ENCODE measurements around the gene LSM11.

LSM11 gene

DNA sequence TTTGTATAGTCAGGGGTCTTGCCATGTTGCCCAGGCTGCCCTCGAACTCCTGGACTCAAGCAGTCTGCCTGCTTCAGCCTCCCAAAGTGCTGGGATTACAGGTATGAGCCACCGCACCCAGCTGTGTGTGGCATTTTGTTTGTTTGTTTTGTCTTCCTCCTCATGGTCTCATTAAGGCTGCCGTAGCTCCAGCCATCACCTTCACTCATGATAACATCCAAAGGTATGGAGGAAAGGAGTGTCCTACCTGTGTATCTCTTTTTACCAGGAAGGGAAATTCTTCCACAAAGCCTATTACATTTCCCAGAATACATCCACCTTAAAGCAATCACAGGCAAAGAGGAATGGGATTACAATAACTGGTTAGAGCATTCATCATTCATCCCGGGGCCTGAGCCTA is 27.2 kb downstream of the LSM11 start:
- DNase-seq (ENCODE audit: low read depth in 2 of 2) = no peak
- TF ChIP-seq, protein P1, sequence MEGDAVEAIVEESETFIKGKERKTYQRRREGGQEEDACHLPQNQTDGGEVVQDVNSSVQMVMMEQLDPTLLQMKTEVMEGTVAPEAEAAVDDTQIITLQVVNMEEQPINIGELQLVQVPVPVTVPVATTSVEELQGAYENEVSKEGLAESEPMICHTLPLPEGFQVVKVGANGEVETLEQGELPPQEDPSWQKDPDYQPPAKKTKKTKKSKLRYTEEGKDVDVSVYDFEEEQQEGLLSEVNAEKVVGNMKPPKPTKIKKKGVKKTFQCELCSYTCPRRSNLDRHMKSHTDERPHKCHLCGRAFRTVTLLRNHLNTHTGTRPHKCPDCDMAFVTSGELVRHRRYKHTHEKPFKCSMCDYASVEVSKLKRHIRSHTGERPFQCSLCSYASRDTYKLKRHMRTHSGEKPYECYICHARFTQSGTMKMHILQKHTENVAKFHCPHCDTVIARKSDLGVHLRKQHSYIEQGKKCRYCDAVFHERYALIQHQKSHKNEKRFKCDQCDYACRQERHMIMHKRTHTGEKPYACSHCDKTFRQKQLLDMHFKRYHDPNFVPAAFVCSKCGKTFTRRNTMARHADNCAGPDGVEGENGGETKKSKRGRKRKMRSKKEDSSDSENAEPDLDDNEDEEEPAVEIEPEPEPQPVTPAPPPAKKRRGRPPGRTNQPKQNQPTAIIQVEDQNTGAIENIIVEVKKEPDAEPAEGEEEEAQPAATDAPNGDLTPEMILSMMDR (IDR thresholded peaks at IDR 0.05; ENCODE audit: low read depth, low read length) = no peak
- H3K4me3 ChIP-seq (replicated peaks in 1 of 2; ENCODE audit: low read depth in 2 of 2, low read length in 2 of 2) = no peak overlapping the region

DNA sequence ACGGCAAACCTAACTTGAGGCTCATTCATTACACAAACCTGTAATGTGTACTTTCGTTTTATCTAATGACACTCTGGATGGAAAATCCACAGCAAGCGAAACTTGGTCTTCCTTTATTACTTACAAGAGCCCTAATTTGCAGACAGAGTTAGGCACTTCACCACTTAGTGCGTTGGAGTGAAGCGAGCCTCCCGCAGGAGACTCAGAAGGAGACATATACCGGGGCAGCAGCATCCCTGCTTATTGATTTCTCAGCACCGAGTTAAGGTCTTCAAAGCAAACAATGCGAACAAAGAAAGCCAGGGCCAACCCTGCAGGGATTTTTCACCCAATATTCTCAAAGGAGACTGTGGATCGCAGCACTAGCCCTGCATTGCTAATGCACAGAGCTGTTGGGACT is 28.6 kb downstream of the LSM11 start:
- no peak for DNase-seq (ENCODE audit: low read depth in 2 of 2)
- TF ChIP-seq, protein P1 (IDR thresholded peaks at IDR 0.05; ENCODE audit: low read depth, low read length) = no peak
- H3K4me3 ChIP-seq (replicated peaks in 1 of 2; ENCODE audit: low read depth in 2 of 2, low read length in 2 of 2) = no peak overlapping the region

DNA sequence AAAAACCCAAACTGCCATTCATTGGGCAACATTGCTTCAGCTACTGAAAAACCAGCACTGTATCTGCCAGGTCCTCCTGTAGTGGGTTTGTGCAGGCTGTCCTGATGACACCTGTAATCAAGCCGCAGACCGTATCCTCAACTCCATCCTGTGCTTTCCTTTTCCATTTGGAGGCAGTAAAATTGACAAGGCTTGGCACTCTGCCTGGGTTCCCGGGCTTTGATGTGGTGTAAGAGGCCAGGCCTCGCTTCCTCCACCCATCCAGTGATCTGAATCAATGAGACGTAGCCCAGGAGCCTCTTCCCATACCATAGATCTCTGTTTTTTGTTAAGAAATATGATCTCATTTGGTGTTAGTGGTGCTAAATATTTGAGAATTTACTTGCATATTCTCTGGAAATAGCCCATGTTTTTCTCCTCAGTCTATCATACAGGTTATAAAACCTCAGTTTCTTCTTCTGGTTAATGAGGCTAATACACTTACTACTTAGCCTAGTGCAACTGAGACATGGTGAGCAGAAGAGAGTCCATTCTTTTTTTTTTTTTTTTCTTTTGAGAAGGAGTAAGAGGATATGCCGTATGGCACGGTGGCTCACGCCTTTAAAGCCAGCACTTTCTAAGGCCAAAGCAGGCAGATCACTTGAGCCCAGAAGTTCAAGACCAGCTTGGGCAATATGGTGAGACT is 34.8 kb downstream of the LSM11 start:
- H3K4me3 ChIP-seq (replicated peaks in 1 of 2; ENCODE audit: low read depth in 2 of 2, low read length in 2 of 2) = no peak overlapping the region
- TF ChIP-seq, protein P1 (IDR thresholded peaks at IDR 0.05; ENCODE audit: low read depth, low read length) = no peak
- peak in 1 of 2 donors; percentile 33 for DNase-seq (ENCODE audit: low read depth in 2 of 2)

DNA sequence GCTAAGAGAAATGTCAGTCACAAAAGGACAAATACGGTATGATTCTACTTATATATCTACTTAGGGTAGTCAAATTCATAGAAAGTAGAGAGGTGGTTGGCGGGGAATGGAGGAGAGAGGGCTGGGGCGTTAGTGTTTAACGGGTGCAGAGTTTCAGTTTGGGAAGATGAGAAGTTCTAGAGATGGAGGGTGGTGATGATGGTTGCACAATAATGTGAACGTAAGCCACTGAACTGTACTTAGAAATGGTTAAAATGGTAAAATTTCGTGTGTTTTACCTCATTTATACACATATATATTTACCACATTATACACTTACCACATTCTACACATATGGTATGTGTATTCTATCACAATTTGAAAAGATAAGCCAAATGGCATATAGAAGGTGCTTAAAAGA is 35.7 kb downstream of the LSM11 start:
- TF ChIP-seq, protein P1 (IDR thresholded peaks at IDR 0.05; ENCODE audit: low read depth, low read length) = no peak
- no peak overlapping the region for H3K4me3 ChIP-seq (replicated peaks in 1 of 2; ENCODE audit: low read depth in 2 of 2, low read length in 2 of 2)
- no peak for DNase-seq (ENCODE audit: low read depth in 2 of 2)

DNA sequence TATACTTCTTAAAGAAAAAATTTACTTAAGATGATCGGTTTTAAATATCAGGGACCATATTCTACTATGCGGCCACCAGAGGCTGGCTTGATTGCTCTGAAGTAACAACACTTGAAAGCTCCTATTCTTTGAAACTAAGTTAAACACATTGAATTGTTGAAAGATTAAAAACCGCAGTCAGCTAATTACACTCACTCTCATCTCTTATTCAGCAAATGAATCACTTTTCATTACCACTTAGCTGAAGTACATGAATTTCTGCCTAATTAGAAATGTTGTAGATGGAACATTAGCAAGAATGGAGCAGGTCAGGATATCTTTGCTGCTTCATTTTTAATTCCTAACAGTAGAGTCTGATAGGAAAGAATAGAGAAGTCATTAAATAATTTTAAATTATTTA is 42.3 kb downstream of the LSM11 start:
- TF ChIP-seq, protein P1 (IDR thresholded peaks at IDR 0.05; ENCODE audit: low read depth, low read length) = no peak
- DNase-seq (ENCODE audit: low read depth in 2 of 2) = no peak
- no peak overlapping the region for H3K4me3 ChIP-seq (replicated peaks in 1 of 2; ENCODE audit: low read depth in 2 of 2, low read length in 2 of 2)

DNA sequence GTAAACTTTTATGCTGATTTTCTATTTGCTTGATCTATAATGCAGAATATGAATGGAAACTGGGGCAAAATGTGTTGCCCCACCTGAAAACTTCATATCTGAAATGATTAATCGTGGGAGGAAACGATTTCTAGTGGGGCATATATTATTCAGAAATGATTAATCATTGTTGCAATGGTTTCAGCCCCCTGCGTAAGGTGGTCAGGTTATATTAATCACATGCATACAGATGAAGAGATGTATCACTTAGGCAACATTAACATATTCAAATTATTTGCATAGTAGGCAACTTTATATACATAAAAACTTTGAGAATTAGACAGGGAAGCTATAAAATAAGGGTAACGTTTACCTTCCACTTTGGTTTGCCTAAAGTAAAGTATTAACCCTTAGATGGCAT is 49.8 kb downstream of the LSM11 start:
- TF ChIP-seq, protein P1 (IDR thresholded peaks at IDR 0.05; ENCODE audit: low read depth, low read length) = no peak
- DNase-seq (ENCODE audit: low read depth in 2 of 2) = no peak
- no peak overlapping the region for H3K4me3 ChIP-seq (replicated peaks in 1 of 2; ENCODE audit: low read depth in 2 of 2, low read length in 2 of 2)

DNA sequence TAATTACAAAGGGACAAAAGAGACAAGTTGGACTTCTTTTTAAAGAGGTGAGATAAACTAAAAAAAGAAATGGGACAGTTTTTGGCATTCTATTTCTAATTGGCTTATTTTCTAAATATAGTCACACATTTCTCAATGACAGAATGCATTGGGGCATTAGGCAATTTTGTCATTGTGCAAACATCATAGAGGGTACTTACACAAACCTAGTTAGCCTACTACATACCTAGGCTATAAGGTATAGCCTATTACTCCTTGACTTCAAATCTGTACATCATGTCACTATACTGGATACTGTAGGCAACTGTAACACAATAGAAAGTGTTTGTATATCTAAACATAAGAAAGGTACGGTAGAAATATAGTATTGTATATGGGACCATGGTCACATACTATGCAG is 56.1 kb downstream of the LSM11 start:
- no peak for DNase-seq (ENCODE audit: low read depth in 2 of 2)
- no peak overlapping the region for H3K4me3 ChIP-seq (replicated peaks in 1 of 2; ENCODE audit: low read depth in 2 of 2, low read length in 2 of 2)
- TF ChIP-seq, protein P1 (IDR thresholded peaks at IDR 0.05; ENCODE audit: low read depth, low read length) = no peak

Data from cardiac fibroblast (primary cell).